Thyroid gland (tissue), 4 donors: Measurements from ENCODE around the gene HMX3.

ENCODE experiments used
- CTCF ChIP-seq, 6 experiments: fragments of 200-600 bp in 3 of 6; fragments of 450-650 bp in 3 of 6; sonication (generic) in 3 of 6; IDR thresholded peaks; one replicate each; pipeline ENCODE4 v1.5.1; 2016 to 2019; ENCODE audit warnings: antibody characterized with exemption in 6 of 6, mild to moderate bottlenecking in 2 of 6, inconsistent platforms in 1 of 6, moderate library complexity in 1 of 6
- POLR2A ChIP-seq, 2 donors: fragments of 450-650 bp; IDR thresholded peaks; one replicate each; pipeline ENCODE4 v1.6.1; 2017; ENCODE audit warnings: antibody characterized with exemption in 2 of 2, mild to moderate bottlenecking in 2 of 2, moderate library complexity in 1 of 2

- TF ChIP-seq POLR2A (IDR thresholded peaks at IDR 0.05), result no peak
- TF ChIP-seq CTCF (IDR thresholded peaks at IDR 0.05), result no peak
Observed at GRCh38 chr10:123143162-123143824, 7.5 kb downstream of the HMX3 start.
